Smooth muscle cell (in vitro differentiated cells): Measurements from ENCODE around the gene GLI2. TPM values are rescaled to one million over a fixed set of nuclear protein-coding genes. Genes with fewer than 3 reads are reported as not detected.

Experiments used
- DNase-seq: peaks from one replicate; lab custom pipeline; 2025; ENCODE audit not compliant: unreplicated experiment; lab: John Stamatoyannopoulos, UW
- H2AFZ ChIP-seq: fragments of 200-600 bp; sonication (generic); 2 replicates; pipeline ENCODE4 v1.6.0; 2016; ENCODE audit warnings: antibody characterized with exemption, low read depth, mild to moderate bottlenecking
- H3F3A ChIP-seq: fragments of 200-600 bp; sonication (generic); 2 replicates; pipeline ENCODE4 v1.6.0; 2017; ENCODE audit warnings: antibody characterized with exemption, low read depth
- H3K27ac ChIP-seq: fragments of 200-600 bp; sonication (generic); 2 replicates; pipeline ENCODE4 v1.5.1; 2016; ENCODE audit warnings: low read depth, mild to moderate bottlenecking
- H3K27me3 ChIP-seq: fragments of 200-600 bp; sonication (generic); 2 replicates; pipeline ENCODE4 v1.6.1; 2016; ENCODE audit warnings: low read depth, mild to moderate bottlenecking
- H3K36me3 ChIP-seq: fragments of 200-600 bp; sonication (generic); 2 replicates; pipeline ENCODE4 v1.5.1; 2016; ENCODE audit warnings: low read depth
- H3K4me1 ChIP-seq: fragments of 200-600 bp; sonication (generic); 2 replicates; pipeline ENCODE4 v1.5.1; 2016; ENCODE audit warnings: low read depth
- H3K4me2 ChIP-seq: fragments of 200-600 bp; sonication (generic); 2 replicates; pipeline ENCODE4 v1.6.0; 2016; ENCODE audit warnings: mild to moderate bottlenecking
- H3K4me3 ChIP-seq: fragments of 200-600 bp; sonication (generic); 2 replicates; pipeline ENCODE4 v1.5.1; 2016; ENCODE audit warnings: mild to moderate bottlenecking
- H3K79me2 ChIP-seq: fragments of 200-600 bp; sonication (generic); 2 replicates; pipeline ENCODE4 v1.6.0; 2016; ENCODE audit warnings: low read depth, mild to moderate bottlenecking
- H3K9ac ChIP-seq: fragments of 200-600 bp; sonication (generic); 2 replicates; pipeline ENCODE4 v1.6.0; 2016; ENCODE audit warnings: low read depth
- H3K9me3 ChIP-seq: fragments of 200-600 bp; sonication (generic); replicated peaks from 2 replicates; pipeline ENCODE4 v1.5.1; 2016; ENCODE audit warnings: low read depth
- H4K20me1 ChIP-seq: fragments of 200-600 bp; sonication (generic); 2 replicates; pipeline ENCODE4 v1.6.0; 2016; ENCODE audit warnings: low read depth
- WGBS: methylation state at CpG from one replicate; pipeline ENCODE4 v1.1.7; 2016; ENCODE audit warnings: low lambda C conversion rate; 5-methylcytosine and 5-hydroxymethylcytosine counted together
- polyA plus RNA-seq: library from polyadenylated mRNA; unstranded; fragments of >200 nt; fragmentation: Nextera tagmentation; extraction: Ambion mirVana; gene quantifications from 2 replicates; pipeline ENCODE4 v1.2.1, GENCODE V29; 2016
- total RNA-seq: library from RNA; depleted of rRNA; stranded (reverse); fragments of >200 nt; gene quantifications from 2 replicates; pipeline ENCODE4 v1.2.3, GENCODE V29; 2014
- TF ChIP-seq, protein P1 (sequence below): fragments of 200-600 bp; sonication (generic); IDR thresholded peaks from 2 replicates; pipeline ENCODE4 v1.5.1; 2017; ENCODE audit warnings: borderline replicate concordance, mild to moderate bottlenecking, antibody characterized with exemption; ENCODE audit not compliant: insufficient read depth, poor library complexity, severe bottlenecking

The GLI2 gene
- total and polyA plus RNA-seq, 2 experiments from 2014 or later = 9.4 to 10.6 TPM

DNA sequence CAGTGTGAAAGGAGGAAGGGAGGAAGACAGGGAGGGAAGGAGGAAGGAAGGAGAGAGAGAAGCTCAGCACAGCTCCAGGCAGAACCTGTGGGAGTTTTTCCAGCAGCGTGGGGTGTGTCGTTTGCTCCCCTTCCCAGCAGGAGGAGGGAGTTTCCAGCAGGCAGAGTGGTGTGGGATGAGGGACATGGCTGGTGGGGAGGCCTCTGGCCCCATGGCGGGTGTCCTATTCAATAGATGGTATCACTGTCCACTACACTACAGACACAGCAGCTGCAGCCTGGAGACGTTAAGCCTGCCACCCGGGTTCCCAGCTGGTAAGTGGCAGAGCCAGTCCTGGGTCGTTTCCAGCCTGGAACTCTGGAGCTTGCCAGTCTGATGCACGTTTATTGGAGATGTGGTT is 44.7 kb downstream of the GLI2 start:
- peaks cover 18% of the 10 kb centered on the region for H3K4me1 ChIP-seq
- H3K4me3 ChIP-seq = no peak overlapping the region
- peaks cover 94% of the 10 kb centered on the region for H4K20me1 ChIP-seq
- H3K9ac ChIP-seq = no peak overlapping the region
- no peaks in the 10 kb centered on the region for H3K27me3 ChIP-seq
- WGBS = 48% methylated on average over 7 of the region's 7 CpGs
- H3K9me3 ChIP-seq = no peaks in the 10 kb centered on the region
- TF ChIP-seq, protein P1, sequence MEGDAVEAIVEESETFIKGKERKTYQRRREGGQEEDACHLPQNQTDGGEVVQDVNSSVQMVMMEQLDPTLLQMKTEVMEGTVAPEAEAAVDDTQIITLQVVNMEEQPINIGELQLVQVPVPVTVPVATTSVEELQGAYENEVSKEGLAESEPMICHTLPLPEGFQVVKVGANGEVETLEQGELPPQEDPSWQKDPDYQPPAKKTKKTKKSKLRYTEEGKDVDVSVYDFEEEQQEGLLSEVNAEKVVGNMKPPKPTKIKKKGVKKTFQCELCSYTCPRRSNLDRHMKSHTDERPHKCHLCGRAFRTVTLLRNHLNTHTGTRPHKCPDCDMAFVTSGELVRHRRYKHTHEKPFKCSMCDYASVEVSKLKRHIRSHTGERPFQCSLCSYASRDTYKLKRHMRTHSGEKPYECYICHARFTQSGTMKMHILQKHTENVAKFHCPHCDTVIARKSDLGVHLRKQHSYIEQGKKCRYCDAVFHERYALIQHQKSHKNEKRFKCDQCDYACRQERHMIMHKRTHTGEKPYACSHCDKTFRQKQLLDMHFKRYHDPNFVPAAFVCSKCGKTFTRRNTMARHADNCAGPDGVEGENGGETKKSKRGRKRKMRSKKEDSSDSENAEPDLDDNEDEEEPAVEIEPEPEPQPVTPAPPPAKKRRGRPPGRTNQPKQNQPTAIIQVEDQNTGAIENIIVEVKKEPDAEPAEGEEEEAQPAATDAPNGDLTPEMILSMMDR = no peak
- H3K36me3 ChIP-seq = no peaks in the 10 kb centered on the region
- peak overlapping the region; percentile 62 for H3K27ac ChIP-seq
- peaks cover 9% of the 10 kb centered on the region for H3F3A ChIP-seq
- no peak for DNase-seq
- H3K79me2 ChIP-seq = peaks cover 73% of the 10 kb centered on the region
- H2AFZ ChIP-seq = no peak overlapping the region
- peak overlapping the region; percentile 48 for H3K4me2 ChIP-seq

DNA sequence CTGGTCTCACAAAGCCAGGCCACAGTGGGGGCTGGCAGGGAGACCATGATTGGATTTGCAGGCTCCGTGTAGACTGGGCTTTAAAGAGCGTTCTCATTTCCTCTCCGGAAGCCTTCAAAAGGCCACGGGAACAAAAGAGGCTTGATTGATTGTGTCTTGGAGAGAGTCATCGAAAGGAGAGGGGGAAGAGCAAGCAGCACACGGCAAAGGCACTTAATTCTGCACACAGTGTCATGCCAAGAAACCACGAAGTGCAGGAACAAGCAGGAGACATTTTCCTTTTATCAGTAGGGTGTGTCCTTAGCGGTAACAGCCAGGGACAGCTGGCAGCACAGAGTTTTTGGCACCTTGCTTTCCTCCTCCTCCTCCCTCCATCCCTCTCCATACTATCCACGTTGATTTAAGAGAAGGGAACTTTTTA is 47.7 kb downstream of the GLI2 start:
- WGBS = 24% methylated on average over 9 of the region's 9 CpGs
- Histone ChIP-seq H3K27me3 (no peaks in the 10 kb centered on the region), H3K9me3 (no peaks in the 10 kb centered on the region), H3K9ac (no peak overlapping the region), H4K20me1 (peaks cover 97% of the 10 kb centered on the region), H3K36me3 (no peaks in the 10 kb centered on the region), H3F3A (peaks cover 14% of the 10 kb centered on the region), H3K27ac (no peak overlapping the region), H3K4me2 (peak overlapping the region; percentile 10), H2AFZ (no peak overlapping the region), H3K4me1 (peaks cover 42% of the 10 kb centered on the region), H3K4me3 (no peak overlapping the region), H3K79me2 (peaks cover 54% of the 10 kb centered on the region)
- DNase-seq = no peak
- TF ChIP-seq, protein P1 = no peak

DNA sequence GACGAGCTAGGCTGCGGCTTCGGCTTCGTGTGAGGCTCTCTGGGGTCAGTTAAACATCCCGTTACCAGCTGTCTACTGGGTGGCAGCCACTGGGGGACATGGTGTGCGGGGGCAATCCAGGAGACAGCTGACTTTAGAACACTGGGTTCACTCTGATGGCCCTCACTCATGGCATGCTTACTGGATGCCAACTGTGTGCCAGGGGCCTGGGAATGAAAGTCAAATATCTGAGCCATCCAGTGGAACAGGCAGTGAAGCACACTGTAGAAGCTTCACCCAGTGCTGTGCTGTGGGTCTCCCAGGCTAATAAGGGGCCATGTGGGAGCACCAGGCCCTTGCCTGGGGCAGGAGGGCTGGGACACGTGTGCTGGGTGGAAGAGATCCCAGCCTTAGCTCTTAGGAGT is 48.3 kb downstream of the GLI2 start:
- no peak overlapping the region for H3K4me2 ChIP-seq
- no peak overlapping the region for H3K9ac ChIP-seq
- no peaks in the 10 kb centered on the region for H3K9me3 ChIP-seq
- H4K20me1 ChIP-seq = peaks cover 97% of the 10 kb centered on the region
- no peak overlapping the region for H2AFZ ChIP-seq
- H3K4me1 ChIP-seq = peaks cover 46% of the 10 kb centered on the region
- H3K79me2 ChIP-seq = peaks cover 50% of the 10 kb centered on the region
- H3K36me3 ChIP-seq = no peaks in the 10 kb centered on the region
- H3K27ac ChIP-seq = no peak overlapping the region
- no peak overlapping the region for H3K4me3 ChIP-seq
- DNase-seq = no peak
- WGBS = 94% methylated on average over 7 of the region's 7 CpGs
- no peaks in the 10 kb centered on the region for H3K27me3 ChIP-seq
- TF ChIP-seq, protein P1 = no peak
- peaks cover 13% of the 10 kb centered on the region for H3F3A ChIP-seq
